OCI-LY3 (cell line): ENCODE measurements around the gene TBC1D16.

Experiments
- H2AFZ ChIP-seq: fragments of 200-600, 300-600 bp; shearing (Covaris generic); 2 replicates; pipeline ENCODE4 v1.6.0; 2014; ENCODE audit warnings: antibody characterized with exemption, low read depth, low read length
- H3K27ac ChIP-seq: fragments of 200-600, 300-600 bp; sonication (generic); 2 replicates; pipeline ENCODE4 v1.5.1; 2014; ENCODE audit warnings: mild to moderate bottlenecking, low read length, moderate library complexity, mixed read lengths
- H3K27me3 ChIP-seq: fragments of 200-600, 300-600 bp; sonication (generic); 2 replicates; pipeline ENCODE4 v1.6.1; 2014; ENCODE audit warnings: low read depth, low read length, mixed read lengths
- H3K36me3 ChIP-seq: fragments of 200-600, 300-600 bp; sonication (generic); replicated peaks from 2 replicates; pipeline ENCODE3; 2014; ENCODE audit warnings: low read depth, low read length, mixed read lengths
- H3K4me1 ChIP-seq: fragments of 300-600, 200-600 bp; sonication (generic); 2 replicates; pipeline ENCODE4 v1.6.1; 2014; ENCODE audit warnings: low read length, mixed read lengths
- H3K4me2 ChIP-seq: fragments of 200-600, 300-600 bp; sonication (generic); 2 replicates; pipeline ENCODE4 v1.6.1; 2014; ENCODE audit warnings: low read length, mixed read lengths
- H3K4me3 ChIP-seq: fragments of 300-600, 200-600 bp; sonication (generic); 2 replicates; pipeline ENCODE4 v1.5.1; 2014; ENCODE audit warnings: antibody characterized with exemption, mild to moderate bottlenecking, low read length, moderate library complexity
- H3K79me2 ChIP-seq: fragments of 300-600, 200-600 bp; shearing (Covaris generic); 2 replicates; pipeline ENCODE4 v1.6.1; 2014; ENCODE audit warnings: mild to moderate bottlenecking, low read length, mixed read lengths
- H3K9ac ChIP-seq: fragments of 300-600, 200-600 bp; shearing (Covaris generic); 2 replicates; pipeline ENCODE4 v1.6.0; 2014; ENCODE audit warnings: mild to moderate bottlenecking, low read length, moderate library complexity
- H3K9me3 ChIP-seq: fragments of 200-600, 300-600 bp; shearing (Covaris generic); 2 replicates; pipeline ENCODE4 v1.6.1; 2014; ENCODE audit warnings: low read length, mixed read lengths; ENCODE audit not compliant: insufficient read depth
- H4K20me1 ChIP-seq: fragments of 200-600, 300-600 bp; sonication (generic); 2 replicates; pipeline ENCODE4 v1.6.1; 2016; ENCODE audit warnings: low read length, mixed read lengths; ENCODE audit not compliant: insufficient read depth
- EZH2phosphoT487 ChIP-seq: fragments of 200-600 bp; shearing (Covaris generic); IDR thresholded peaks from 2 replicates; pipeline ENCODE4 v1.6.1; 2018; ENCODE audit warnings: antibody characterized with exemption, mixed run types, low read depth
- TF ChIP-seq, protein P1 (sequence below): fragments of 200-600, 300-600 bp; sonication (generic); IDR thresholded peaks from 2 replicates; pipeline ENCODE4 v1.5.1; 2014; ENCODE audit warnings: antibody characterized with exemption, low read length, low read depth

The TBC1D16 gene

DNA sequence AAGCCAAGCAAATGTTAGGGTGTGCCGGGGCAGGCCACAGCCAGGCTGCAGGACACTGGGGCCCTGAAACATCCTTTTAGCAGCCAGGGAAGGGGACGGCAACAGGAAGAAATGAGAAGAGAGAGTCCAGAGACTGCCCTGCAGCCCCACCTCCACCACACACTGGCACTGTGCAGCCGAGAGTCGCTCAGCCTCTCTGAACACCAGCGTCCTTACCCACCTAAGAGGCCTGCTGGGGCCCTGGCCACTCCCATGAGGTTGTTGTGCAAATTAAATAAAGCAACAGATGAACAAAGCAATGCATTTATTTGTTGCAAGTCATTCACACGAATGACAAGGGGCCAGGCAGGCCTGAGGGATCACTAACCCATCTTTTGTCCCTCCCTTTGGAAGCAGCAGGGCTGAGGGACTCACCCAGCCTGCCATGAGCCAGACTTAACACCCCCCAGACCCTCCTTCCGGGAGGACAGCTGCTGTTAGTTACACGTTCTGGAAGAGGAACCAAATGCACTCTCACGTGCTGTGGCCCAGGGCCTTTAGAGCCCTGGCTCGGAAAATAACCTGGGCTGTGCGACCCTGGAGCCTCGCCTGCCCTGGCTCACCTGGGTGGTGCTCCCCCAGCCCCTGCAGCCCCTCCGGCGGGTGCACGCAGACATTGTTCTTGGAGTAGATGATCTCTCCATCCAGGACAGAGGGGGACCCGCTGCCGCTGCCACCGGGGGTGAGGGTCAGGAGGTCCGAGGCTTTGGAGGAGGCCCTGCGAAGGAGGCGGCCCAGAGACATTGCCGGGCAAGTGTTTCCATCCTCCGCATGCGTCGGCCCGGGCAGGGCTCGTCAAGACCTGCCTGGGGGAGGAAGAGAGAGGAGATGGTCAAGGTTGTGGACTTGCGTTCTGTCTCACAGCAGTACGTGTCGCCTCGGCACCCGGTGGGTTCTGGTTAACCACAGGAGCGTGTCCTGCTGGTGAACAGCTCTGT, 22.6 kb downstream of the TBC1D16 start:
- Histone ChIP-seq H3K4me3 (no peak overlapping the region), H3K27me3 (no peaks in the 10 kb centered on the region), H3K79me2 (no peaks in the 10 kb centered on the region), H3K9ac (no peak overlapping the region), H2AFZ (no peak overlapping the region), H4K20me1 (no peaks in the 10 kb centered on the region), H3K27ac (no peak overlapping the region), H3K9me3 (no peaks in the 10 kb centered on the region), H3K4me2 (no peak overlapping the region), H3K36me3 (no peaks in the 10 kb centered on the region), H3K4me1 (peaks cover 2% of the 10 kb centered on the region; the same call in 1 of the 2 replicates)
- no peak for TF ChIP-seq EZH2phosphoT487
- TF ChIP-seq, protein P1, sequence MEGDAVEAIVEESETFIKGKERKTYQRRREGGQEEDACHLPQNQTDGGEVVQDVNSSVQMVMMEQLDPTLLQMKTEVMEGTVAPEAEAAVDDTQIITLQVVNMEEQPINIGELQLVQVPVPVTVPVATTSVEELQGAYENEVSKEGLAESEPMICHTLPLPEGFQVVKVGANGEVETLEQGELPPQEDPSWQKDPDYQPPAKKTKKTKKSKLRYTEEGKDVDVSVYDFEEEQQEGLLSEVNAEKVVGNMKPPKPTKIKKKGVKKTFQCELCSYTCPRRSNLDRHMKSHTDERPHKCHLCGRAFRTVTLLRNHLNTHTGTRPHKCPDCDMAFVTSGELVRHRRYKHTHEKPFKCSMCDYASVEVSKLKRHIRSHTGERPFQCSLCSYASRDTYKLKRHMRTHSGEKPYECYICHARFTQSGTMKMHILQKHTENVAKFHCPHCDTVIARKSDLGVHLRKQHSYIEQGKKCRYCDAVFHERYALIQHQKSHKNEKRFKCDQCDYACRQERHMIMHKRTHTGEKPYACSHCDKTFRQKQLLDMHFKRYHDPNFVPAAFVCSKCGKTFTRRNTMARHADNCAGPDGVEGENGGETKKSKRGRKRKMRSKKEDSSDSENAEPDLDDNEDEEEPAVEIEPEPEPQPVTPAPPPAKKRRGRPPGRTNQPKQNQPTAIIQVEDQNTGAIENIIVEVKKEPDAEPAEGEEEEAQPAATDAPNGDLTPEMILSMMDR, result no peak

DNA sequence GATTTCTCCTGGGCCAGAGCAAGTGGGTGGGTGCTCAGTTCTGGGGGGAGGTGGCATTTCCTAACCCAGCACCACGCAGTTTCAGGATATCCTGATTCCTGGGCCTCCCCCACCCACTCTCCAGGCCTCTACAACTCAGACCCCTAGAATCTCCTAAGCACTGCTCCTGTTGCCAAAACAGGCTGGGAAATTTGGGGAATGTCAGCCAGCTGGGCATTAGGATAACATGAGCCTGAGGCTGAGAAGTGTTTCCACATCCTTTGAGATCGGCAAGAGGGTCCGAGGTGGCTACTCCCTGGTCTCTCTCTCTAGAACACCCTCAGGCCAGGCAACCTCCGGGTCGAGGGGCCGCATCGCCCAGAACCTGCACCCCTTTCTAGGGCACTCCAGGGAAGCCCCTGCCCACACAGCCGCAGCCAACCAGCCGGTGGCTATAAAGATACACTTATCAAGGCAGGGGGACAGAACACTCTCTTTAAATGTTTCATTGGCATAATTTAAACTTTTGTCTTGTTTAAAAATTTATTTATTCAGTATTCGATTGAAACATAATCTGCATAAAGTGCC, 23.6 kb downstream of the TBC1D16 start:
- Histone ChIP-seq H3K4me1 (peaks cover 2% of the 10 kb centered on the region; the same call in 1 of the 2 replicates), H3K4me2 (no peak overlapping the region), H3K9ac (no peak overlapping the region), H4K20me1 (no peaks in the 10 kb centered on the region), H3K27me3 (no peaks in the 10 kb centered on the region), H2AFZ (no peak overlapping the region), H3K9me3 (no peaks in the 10 kb centered on the region), H3K27ac (no peak overlapping the region), H3K4me3 (no peak overlapping the region), H3K79me2 (no peaks in the 10 kb centered on the region), H3K36me3 (no peaks in the 10 kb centered on the region)
- TF ChIP-seq, protein P1, result no peak

GRCh38 chr17:80010283-80010858, 25.3 kb downstream of the TBC1D16 start:
- Histone ChIP-seq H3K4me3 (no peak overlapping the region), H3K27me3 (no peaks in the 10 kb centered on the region), H3K9ac (no peak overlapping the region), H3K9me3 (no peaks in the 10 kb centered on the region), H2AFZ (no peak overlapping the region), H3K27ac (no peak overlapping the region), H3K79me2 (no peaks in the 10 kb centered on the region), H3K4me1 (peaks cover 5% of the 10 kb centered on the region; the same call in 1 of the 2 replicates), H4K20me1 (no peaks in the 10 kb centered on the region), H3K4me2 (no peak overlapping the region), H3K36me3 (no peaks in the 10 kb centered on the region)
- TF ChIP-seq EZH2phosphoT487, result no peak
- TF ChIP-seq, protein P1, result no peak
